Loucy (cell line): Measurements from ENCODE around the gene PPARGC1A.

Experiments
- H2AFZ ChIP-seq: fragments of 200-600 bp; sonication (generic); 2 replicates; pipeline ENCODE4 v1.6.0; 2016; ENCODE audit warnings: antibody characterized with exemption, mild to moderate bottlenecking, low read length, moderate library complexity
- H3F3A ChIP-seq: fragments of 200-600 bp; 2 replicates; pipeline ENCODE4 v1.6.0; 2016; ENCODE audit warnings: antibody characterized with exemption, low read depth, mild to moderate bottlenecking
- H3K27me3 ChIP-seq: fragments of 200-600 bp; sonication (generic); 2 replicates; pipeline ENCODE4 v1.6.1; 2014; ENCODE audit warnings: low read length, mild to moderate bottlenecking; ENCODE audit not compliant: insufficient read depth, poor library complexity, severe bottlenecking
- H3K36me3 ChIP-seq: fragments of 200-600 bp; sonication (generic); 2 replicates; pipeline ENCODE4 v1.6.1; 2016; ENCODE audit warnings: low read length; ENCODE audit not compliant: insufficient read depth
- H3K4me1 ChIP-seq: fragments of 200-600 bp; sonication (generic); 2 replicates; pipeline ENCODE4 v1.5.1; 2014; ENCODE audit warnings: low read length, mild to moderate bottlenecking; ENCODE audit not compliant: insufficient read depth, poor library complexity, severe bottlenecking
- H3K4me2 ChIP-seq: fragments of 200-600 bp; sonication (generic); 2 replicates; pipeline ENCODE4 v1.6.0; 2014; ENCODE audit warnings: antibody characterized with exemption, low read length, low read depth, mild to moderate bottlenecking; ENCODE audit not compliant: poor library complexity, severe bottlenecking
- H3K4me3 ChIP-seq: fragments of 200-600 bp; sonication (generic); 2 replicates; pipeline ENCODE4 v1.5.1; 2014; ENCODE audit warnings: low read length, mild to moderate bottlenecking, mixed read lengths; ENCODE audit not compliant: poor library complexity, severe bottlenecking
- H3K79me2 ChIP-seq: fragments of 200-600 bp; sonication (generic); 2 replicates; pipeline ENCODE4 v1.6.1; 2014; ENCODE audit warnings: low read length; ENCODE audit not compliant: insufficient read depth
- H3K9ac ChIP-seq: fragments of 200-600 bp; sonication (generic); 2 replicates; pipeline ENCODE4 v1.6.0; 2014; ENCODE audit warnings: mild to moderate bottlenecking, low read depth, low read length, moderate library complexity; ENCODE audit not compliant: poor library complexity, severe bottlenecking
- H3K9me2 ChIP-seq: fragments of 200-600 bp; sonication (generic); replicated peaks from 2 replicates; pipeline ENCODE4 v1.6.1; 2016; ENCODE audit warnings: low read depth, low read length, mixed read lengths
- H3K9me3 ChIP-seq: fragments of 200-600 bp; sonication (generic); 2 replicates; pipeline ENCODE4 v1.6.1; 2014; ENCODE audit warnings: mild to moderate bottlenecking, antibody characterized with exemption, low read length, low read depth; ENCODE audit not compliant: insufficient read depth
- H4K20me1 ChIP-seq: fragments of 200-600 bp; sonication (generic); 2 replicates; pipeline ENCODE4 v1.6.0; 2014; ENCODE audit warnings: antibody characterized with exemption, low read length, mild to moderate bottlenecking; ENCODE audit not compliant: insufficient read depth, poor library complexity, severe bottlenecking
- CTCF ChIP-seq: fragments of 200-600 bp; sonication (generic); conservative IDR thresholded peaks from 2 replicates; pipeline ENCODE4 v1.5.1; 2014; ENCODE audit warnings: mild to moderate bottlenecking, antibody characterized with exemption, low read length
- EZH2phosphoT487 ChIP-seq: fragments of 200-600 bp; IDR thresholded peaks from 2 replicates; pipeline ENCODE4 v1.6.1; 2018; ENCODE audit warnings: antibody characterized with exemption, mild to moderate bottlenecking, moderate library complexity, borderline replicate concordance

Gene PPARGC1A

DNA sequence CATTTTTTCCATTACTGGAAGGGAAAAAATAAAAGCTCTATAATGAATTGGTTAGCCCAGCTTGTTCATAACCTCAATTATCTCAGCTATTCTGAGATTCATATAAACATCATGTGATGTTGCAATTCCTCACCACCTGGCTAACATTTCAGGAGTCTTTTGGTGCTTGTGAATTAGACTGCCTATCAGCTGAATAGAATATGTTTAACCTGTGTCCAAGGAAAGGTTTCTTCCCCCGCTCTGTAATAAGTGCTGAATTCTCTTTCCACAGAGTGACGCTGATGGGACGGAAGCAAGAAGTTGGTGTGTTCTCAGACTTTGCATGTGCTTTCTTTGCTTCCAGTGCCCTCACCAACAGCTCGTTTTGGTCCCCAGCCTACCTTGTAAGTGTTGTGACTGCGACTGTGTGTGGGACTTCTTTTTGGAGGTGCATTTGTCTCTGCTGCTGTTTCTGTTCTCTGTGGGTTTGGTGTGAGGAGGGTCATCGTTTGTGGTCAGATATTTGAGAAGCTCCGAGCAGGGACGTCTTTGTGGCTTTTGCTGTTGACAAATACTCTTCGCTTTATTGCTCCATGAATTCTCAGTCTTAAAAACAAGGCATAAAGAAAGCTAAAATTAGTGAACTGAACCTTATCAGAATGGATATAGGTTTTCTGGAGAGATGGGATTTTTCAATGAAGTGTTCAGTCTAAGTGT is 61.7 kb downstream of the PPARGC1A start:
- H3K9me2 ChIP-seq, result no peaks in the 10 kb centered on the region
- no peaks in the 10 kb centered on the region for H4K20me1 ChIP-seq
- H3K9me3 ChIP-seq, result no peaks in the 10 kb centered on the region
- H3K79me2 ChIP-seq, result no peaks in the 10 kb centered on the region
- no peaks in the 10 kb centered on the region for H3K27me3 ChIP-seq
- no peak overlapping the region for H3K9ac ChIP-seq
- no peak overlapping the region for H2AFZ ChIP-seq
- no peak overlapping the region for H3K4me2 ChIP-seq
- TF ChIP-seq CTCF (no peak), EZH2phosphoT487 (no peak)
- no peaks in the 10 kb centered on the region for H3F3A ChIP-seq
- no peak overlapping the region for H3K4me3 ChIP-seq
- H3K4me1 ChIP-seq, result no peaks in the 10 kb centered on the region
- H3K36me3 ChIP-seq, result no peaks in the 10 kb centered on the region

DNA sequence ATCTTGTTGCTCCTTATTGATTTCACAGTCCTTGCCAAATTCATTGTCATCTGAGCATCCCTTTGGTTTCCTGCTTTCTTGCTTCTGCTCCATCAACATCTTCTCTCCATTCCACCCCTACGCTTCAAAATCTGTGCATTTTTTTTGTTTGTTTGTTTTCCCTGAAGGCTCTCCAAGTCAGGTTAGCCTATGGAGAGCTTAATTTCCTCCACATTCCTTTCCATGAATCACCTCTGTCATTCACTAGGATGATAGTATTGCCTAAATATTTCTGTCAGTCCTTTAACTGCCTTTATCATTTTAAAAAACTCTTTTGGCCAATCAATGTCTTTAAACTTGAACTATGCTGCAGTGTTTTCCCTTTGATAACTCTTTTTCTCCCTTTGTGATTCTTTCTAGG is 67.7 kb downstream of the PPARGC1A start:
- Histone ChIP-seq H2AFZ (no peak overlapping the region), H3K9me2 (no peaks in the 10 kb centered on the region), H3K9ac (no peak overlapping the region), H3K4me1 (no peaks in the 10 kb centered on the region), H3K9me3 (no peaks in the 10 kb centered on the region), H3K4me2 (no peak overlapping the region), H3K36me3 (no peaks in the 10 kb centered on the region), H3K27me3 (no peaks in the 10 kb centered on the region), H3K4me3 (no peak overlapping the region), H4K20me1 (no peaks in the 10 kb centered on the region), H3F3A (no peaks in the 10 kb centered on the region), H3K79me2 (no peaks in the 10 kb centered on the region)
- TF ChIP-seq CTCF (no peak), EZH2phosphoT487 (no peak)

DNA sequence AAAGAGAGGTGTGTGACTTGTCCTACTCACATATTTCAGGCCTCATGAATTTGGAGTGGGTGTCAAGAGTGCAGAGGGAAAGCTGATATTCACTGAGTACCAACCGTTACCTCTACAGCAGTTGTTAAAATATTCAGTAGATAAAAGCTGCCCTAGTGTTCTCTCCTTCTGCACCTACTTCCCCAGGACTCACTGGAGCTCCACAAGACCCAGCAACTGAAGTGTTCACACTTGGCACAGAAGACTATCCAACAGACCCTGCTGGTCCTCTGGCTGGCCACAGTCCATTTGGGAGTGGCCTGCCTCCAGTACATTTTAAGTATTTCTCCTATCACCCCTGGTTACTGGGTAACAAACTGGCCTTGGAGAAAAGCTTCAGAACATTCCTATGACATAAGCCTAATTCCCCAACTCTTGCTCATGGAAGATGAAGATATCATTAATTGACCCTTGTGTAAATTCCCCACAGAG is 70.8 kb downstream of the PPARGC1A start:
- H3K9ac ChIP-seq, result no peak overlapping the region
- no peaks in the 10 kb centered on the region for H3K79me2 ChIP-seq
- H3K4me2 ChIP-seq, result no peak overlapping the region

More for the DNA sequence above, 70.8 kb downstream of the PPARGC1A start:
- TF ChIP-seq CTCF (no peak), EZH2phosphoT487 (no peak)
- no peaks in the 10 kb centered on the region for H3K27me3 ChIP-seq
- H3K4me3 ChIP-seq, result no peak overlapping the region
- H2AFZ ChIP-seq, result no peak overlapping the region
- no peaks in the 10 kb centered on the region for H3K36me3 ChIP-seq
- no peaks in the 10 kb centered on the region for H3K4me1 ChIP-seq
- no peaks in the 10 kb centered on the region for H3K9me3 ChIP-seq
- H4K20me1 ChIP-seq, result no peaks in the 10 kb centered on the region
- no peaks in the 10 kb centered on the region for H3F3A ChIP-seq
- H3K9me2 ChIP-seq, result no peaks in the 10 kb centered on the region
